G401 (cell line): ENCODE results near the gene TBX21. TPM values are rescaled to one million over a fixed set of nuclear protein-coding genes. Genes with fewer than 3 reads are reported as not detected.
A peak's percentile ranks its signal among the peaks of the same experiment; 100 is the strongest.

Experiments used
- DNase-seq: peaks from one replicate; pipeline ENCODE4 v3.0.0-alpha.2; 2015; ENCODE audit warnings: low spot score
- in situ Hi-C: cut with HindIII; loops from 2 replicates; pipeline ENCODE4 v1.10.0; 2016; ENCODE audit warnings: low sequenced_read_pairs, mixed read lengths
- total RNA-seq: library from RNA; depleted of rRNA; stranded (reverse); fragments of >200 nt; shearing (Covaris generic); gene quantifications from 2 replicates; pipeline ENCODE4 v1.2.3, GENCODE V29; 2014; rRNA removed

The TBX21 gene
- not detected in 2 replicates for total RNA-seq

- DNase-seq = peak; percentile 17
- in situ Hi-C loops = no loop called here
These were observed at the start of gene TBX21 for GRCh38 chr17:47733047-47733673. Gene TBX21, plus strand, starts transcription at chr17:47733236. Its CDS starts 219 bp downstream, at chr17:47733455.

- in situ Hi-C loops = no loop called here
- no peak for DNase-seq
These were observed 49.0 kb upstream of the TBX21 start for GRCh38 chr17:47684025-47684424.

- no peak for DNase-seq
- in situ Hi-C loops = no loop called here
These were observed 48.4 kb upstream of the TBX21 start for GRCh38 chr17:47684535-47685193.

GRCh38 chr17:47685556-47686275, 47.3 kb upstream of the TBX21 start:
- DNase-seq = no peak
- in situ Hi-C loops = no loop called here

- no peak for DNase-seq
- in situ Hi-C loops = no loop called here
These were observed 46.8 kb upstream of the TBX21 start for GRCh38 chr17:47686276-47686635.

- DNase-seq = no peak
- in situ Hi-C loops = no loop called here
These were observed 46.2 kb upstream of the TBX21 start for GRCh38 chr17:47686664-47687327.

- no peak for DNase-seq
- in situ Hi-C loops = no loop called here
These were observed 45.7 kb upstream of the TBX21 start for GRCh38 chr17:47687328-47687690.

- in situ Hi-C loops = no loop called here
- DNase-seq = peak; percentile 23
These were observed 45.3 kb upstream of the TBX21 start for GRCh38 chr17:47687748-47688147.

- DNase-seq = no peak
- in situ Hi-C loops = no loop called here
These were observed 42.9 kb upstream of the TBX21 start for GRCh38 chr17:47690121-47690520.

GRCh38 chr17:47692137-47692894, 40.7 kb upstream of the TBX21 start:
- in situ Hi-C loops = no loop called here
- no peak for DNase-seq

GRCh38 chr17:47692895-47693730, 39.9 kb upstream of the TBX21 start:
- DNase-seq = peak; percentile 21

GRCh38 chr17:47693731-47694580, 39.1 kb upstream of the TBX21 start, which contains the start of gene TBKBP1:
Gene TBKBP1, plus strand, starts transcription at chr17:47694161. Its CDS starts 1,952 bp downstream, at chr17:47696113.
- in situ Hi-C loops = no loop called here
- peak; percentile 56 for DNase-seq

More at GRCh38 chr17:47692895-47693730, 39.9 kb upstream of the TBX21 start:
- in situ Hi-C loops = no loop called here

GRCh38 chr17:47694581-47695428, 38.2 kb upstream of the TBX21 start:
- in situ Hi-C loops = no loop called here
- peak; percentile 61 for DNase-seq

- DNase-seq = peak; percentile 26
- in situ Hi-C loops = no loop called here
These were observed 37.3 kb upstream of the TBX21 start for GRCh38 chr17:47695429-47696376.
